HG03108 (cell line): ENCODE measurements around the gene CGB2.
"Not testable (repeated sequence)": the region's sequence is repeated elsewhere in the genome, so short reads cannot be mapped to it uniquely, and the experiment has no call there.

Experiments used
- ATAC-seq: cut with Tn5 transposase; IDR thresholded peaks from one replicate; pipeline ENCODE4 v1.9.1; 2021; ENCODE audit warnings: moderate library complexity; ENCODE audit not compliant: unreplicated experiment

The CGB2 gene

GRCh38 chr19:49030323-49030722 lies 1.4 kb upstream of the CGB2 start:
- ATAC-seq = not testable (repeated sequence)

GRCh38 chr19:49036815-49037214 lies 5.1 kb downstream of the CGB2 start, which contains the start of gene CGB1:
CGB1 (minus strand) TSS chr19:49036895; CDS start chr19:49036711, 184 bp downstream.
- not testable (repeated sequence) for ATAC-seq

- ATAC-seq = not testable (repeated sequence)
Observed at GRCh38 chr19:49038111-49038510, 6.4 kb downstream of the CGB2 start.

GRCh38 chr19:49038557-49039276 lies 7.0 kb downstream of the CGB2 start:
- ATAC-seq = not testable (repeated sequence)

GRCh38 chr19:49039736-49040135 lies 8.0 kb downstream of the CGB2 start:
- ATAC-seq = not testable (repeated sequence)

GRCh38 chr19:49042177-49042576 lies 10.5 kb downstream of the CGB2 start:
- ATAC-seq = no peak

- ATAC-seq = not testable (repeated sequence)
Observed at GRCh38 chr19:49042666-49043065, 11.0 kb downstream of the CGB2 start.

- not testable (repeated sequence) for ATAC-seq
Observed at GRCh38 chr19:49043548-49043947, 11.9 kb downstream of the CGB2 start, which contains the start of gene CGB5. CGB5 (plus strand) TSS chr19:49043848; CDS start chr19:49044210, 362 bp downstream.

GRCh38 chr19:49049011-49049410 lies 17.3 kb downstream of the CGB2 start, which contains the start of gene CGB8:
CGB8 (minus strand) TSS chr19:49049111; CDS start chr19:49048739, 372 bp downstream.
- not testable (repeated sequence) for ATAC-seq

GRCh38 chr19:49049834-49050233 lies 18.1 kb downstream of the CGB2 start:
- not testable (repeated sequence) for ATAC-seq

GRCh38 chr19:49050376-49051033 lies 18.8 kb downstream of the CGB2 start:
- not testable (repeated sequence) for ATAC-seq

- no peak for ATAC-seq
Observed at GRCh38 chr19:49056101-49056901, 24.6 kb downstream of the CGB2 start.

GRCh38 chr19:49056902-49057596 lies 25.4 kb downstream of the CGB2 start:
- not testable (repeated sequence) for ATAC-seq

GRCh38 chr19:49057636-49058234 lies 26.0 kb downstream of the CGB2 start, which contains the start of gene CGB7:
CGB7 (minus strand) TSS chr19:49057749; CDS start chr19:49055375, 2,374 bp downstream.
- no peak for ATAC-seq

GRCh38 chr19:49058562-49058961 lies 26.9 kb downstream of the CGB2 start:
- ATAC-seq = no peak

GRCh38 chr19:49059053-49059452 lies 27.4 kb downstream of the CGB2 start:
- no peak for ATAC-seq

- no peak for ATAC-seq
Observed at GRCh38 chr19:49061000-49061399, 29.3 kb downstream of the CGB2 start.

- ATAC-seq = no peak
Observed at GRCh38 chr19:49061445-49061844, 29.8 kb downstream of the CGB2 start.

GRCh38 chr19:49064029-49064629 lies 32.4 kb downstream of the CGB2 start:
- ATAC-seq = no peak
